Lung microvascular endothelial cell (primary cell): ENCODE measurements around the gene BICDL1. TPM values are rescaled to one million over a fixed set of nuclear protein-coding genes. Genes with fewer than 3 reads are reported as not detected.
"Not testable (repeated sequence)": the region's sequence is repeated elsewhere in the genome, so short reads cannot be mapped to it uniquely, and the experiment has no call there.

ENCODE experiments used
- DNase-seq, 2 donors: peaks; one replicate each; pipeline versions ENCODE4 v3.0.0 to v3.0.0-alpha.2; 2010; ENCODE audit warnings: low read depth in 2 of 2
- total RNA-seq: library from RNA; depleted of rRNA; stranded (reverse); fragments of >200 nt; gene quantifications from 2 replicates; pipeline ENCODE4 v1.2.1, GENCODE V29; 2014

BICDL1 gene
- under 0.01 TPM in 2 replicates for total RNA-seq

- peak; percentile 0 to 34 for DNase-seq
Measured at GRCh38 chr12:119988472-119989360, at the start of gene BICDL1. BICDL1 (plus strand) TSS chr12:119989236; CDS start chr12:119989869, 633 bp downstream.

DNA sequence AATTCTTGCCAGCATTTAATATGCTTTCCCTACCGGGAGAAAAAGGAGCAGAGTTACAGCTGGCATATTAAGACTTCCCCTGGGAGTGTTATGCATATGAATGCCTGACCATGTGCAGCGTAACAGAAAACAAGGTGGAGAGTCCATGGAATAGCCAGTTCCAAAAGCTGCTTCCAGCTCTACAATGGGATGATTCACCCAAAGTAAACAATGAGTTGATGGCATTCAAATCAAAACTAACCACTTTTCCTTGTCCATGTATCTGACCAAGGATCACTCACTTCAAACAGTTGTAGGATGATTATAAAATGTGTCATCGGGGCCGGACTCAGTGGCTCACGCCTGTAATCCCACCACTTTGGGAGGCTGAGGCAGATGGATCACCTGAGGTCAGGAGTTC is 48.1 kb upstream of the BICDL1 start:
- DNase-seq: peak; percentile 53 to 80

DNA sequence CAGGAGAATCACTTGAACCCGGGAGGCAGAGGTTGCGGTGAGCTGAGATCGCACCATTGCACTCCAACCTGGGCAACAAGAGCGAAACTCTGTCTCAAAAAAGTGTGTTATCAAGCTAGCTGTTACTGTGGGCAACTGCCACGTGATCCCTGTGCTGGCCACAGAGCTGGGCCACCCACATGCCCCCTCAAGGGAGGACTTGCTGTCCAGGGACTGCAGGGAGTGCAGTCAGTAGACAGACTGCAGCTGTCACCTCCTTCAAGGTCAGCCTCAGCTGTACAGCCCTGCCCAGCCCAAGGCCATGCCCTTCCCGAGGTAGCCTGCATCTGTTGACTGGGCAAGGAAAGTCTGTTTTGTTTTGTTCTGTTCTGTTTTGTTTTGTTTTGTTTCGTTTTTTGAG is 46.6 kb upstream of the BICDL1 start:
- DNase-seq: no peak

- no peak for DNase-seq
Measured at GRCh38 chr12:119946213-119946612, 42.8 kb upstream of the BICDL1 start.

- no peak for DNase-seq
Measured at GRCh38 chr12:119949145-119949544, 39.9 kb upstream of the BICDL1 start.

- no peak for DNase-seq
Measured at GRCh38 chr12:119949594-119949993, 39.4 kb upstream of the BICDL1 start.

- no peak for DNase-seq
Measured at GRCh38 chr12:119956047-119956446, 33.0 kb upstream of the BICDL1 start.

- DNase-seq: no peak
Measured at GRCh38 chr12:119957135-119957534, 31.9 kb upstream of the BICDL1 start.

DNA sequence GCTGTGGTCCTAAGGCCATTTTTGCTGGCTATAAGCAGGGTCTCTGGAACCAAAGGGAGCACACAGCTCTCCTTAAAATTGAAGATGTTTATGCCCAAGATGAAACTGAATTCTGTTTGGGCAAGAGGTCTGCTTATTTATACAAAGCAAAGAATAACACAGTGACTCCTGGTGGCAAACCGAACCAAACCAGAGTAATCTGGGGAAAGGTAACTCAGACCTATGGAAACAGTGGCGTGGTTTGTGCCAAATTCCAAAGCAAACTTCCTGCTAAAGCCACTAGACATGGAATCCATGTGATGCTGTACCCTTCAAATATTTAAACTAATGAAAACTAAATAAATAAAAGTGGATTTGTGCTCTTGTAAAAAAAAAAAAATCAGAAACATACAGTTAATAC is 29.6 kb upstream of the BICDL1 start:
- no peak for DNase-seq

GRCh38 chr12:119964123-119964522 is 24.9 kb upstream of the BICDL1 start:
- DNase-seq: no peak

GRCh38 chr12:119964929-119965328 is 24.1 kb upstream of the BICDL1 start:
- no peak for DNase-seq

DNA sequence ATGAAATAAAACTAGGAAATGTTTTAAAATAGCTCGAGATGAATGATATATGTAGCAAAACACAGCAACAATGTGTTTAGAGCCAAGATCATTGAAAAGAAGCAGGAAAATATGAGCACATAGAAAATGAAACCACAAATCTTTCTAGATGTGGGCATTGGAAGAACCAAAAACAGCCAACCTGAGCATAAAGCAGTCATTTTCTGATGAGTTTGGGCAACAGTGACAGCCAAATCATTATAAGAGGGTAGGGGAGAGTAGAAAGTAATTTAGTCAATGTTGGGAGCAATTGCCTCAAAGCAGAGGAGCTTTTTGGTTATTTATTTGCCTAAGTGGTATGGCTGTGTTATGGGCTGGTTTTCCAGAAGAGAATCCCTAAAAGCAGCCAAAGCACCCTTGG is 8.8 kb upstream of the BICDL1 start:
- no peak for DNase-seq

DNA sequence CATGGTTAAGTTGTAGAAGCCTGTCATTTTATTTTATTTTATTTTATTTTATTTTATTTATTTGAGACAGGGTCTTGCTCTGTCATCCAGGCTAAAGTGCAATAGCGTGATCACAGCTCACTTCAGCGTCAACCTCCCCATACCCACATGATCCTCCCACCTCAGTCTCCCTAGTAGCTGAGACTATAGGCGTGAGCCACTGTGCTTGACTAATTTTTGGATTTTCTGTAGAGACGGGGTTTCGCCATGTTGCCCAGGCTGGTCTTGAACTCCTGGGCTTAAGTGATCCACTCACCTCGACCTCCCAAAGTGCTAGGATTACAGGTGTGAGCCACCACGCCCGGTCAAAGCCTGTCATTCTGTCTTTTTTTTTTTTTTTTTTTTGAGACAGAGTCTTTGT is 8.3 kb upstream of the BICDL1 start:
- DNase-seq: not testable (repeated sequence)

GRCh38 chr12:119989361-119989730 is 310 bp downstream of the BICDL1 start:
- DNase-seq: peak; percentile 56 to 62

DNA sequence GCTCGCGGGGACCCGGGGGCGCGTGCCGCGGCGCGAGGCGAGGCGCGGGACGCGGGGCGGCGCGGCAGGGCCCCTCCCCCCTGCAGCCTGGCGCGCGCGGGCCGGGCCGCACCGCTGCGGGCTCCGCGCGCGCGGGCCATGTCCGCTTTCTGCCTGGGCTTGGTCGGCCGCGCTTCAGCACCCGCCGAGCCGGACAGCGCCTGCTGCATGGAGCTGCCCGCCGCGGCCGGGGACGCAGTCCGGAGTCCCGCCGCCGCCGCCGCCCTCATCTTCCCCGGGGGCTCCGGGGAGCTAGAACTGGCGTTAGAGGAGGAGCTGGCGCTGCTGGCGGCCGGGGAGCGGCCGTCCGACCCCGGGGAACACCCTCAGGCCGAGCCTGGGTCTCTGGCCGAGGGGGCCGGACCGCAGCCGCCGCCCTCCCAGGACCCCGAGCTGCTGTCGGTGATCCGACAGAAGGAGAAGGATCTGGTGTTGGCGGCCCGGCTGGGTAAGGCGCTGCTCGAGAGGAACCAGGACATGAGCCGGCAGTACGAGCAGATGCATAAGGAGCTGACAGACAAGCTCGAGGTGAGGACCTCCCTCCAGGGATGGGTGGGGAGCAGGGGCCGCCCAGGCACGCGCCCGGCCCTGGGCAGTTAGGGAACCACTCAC is 820 bp downstream of the BICDL1 start:
- DNase-seq: peak; percentile 87

- DNase-seq: no peak
Measured at GRCh38 chr12:119990382-119990874, 1.4 kb downstream of the BICDL1 start.

DNA sequence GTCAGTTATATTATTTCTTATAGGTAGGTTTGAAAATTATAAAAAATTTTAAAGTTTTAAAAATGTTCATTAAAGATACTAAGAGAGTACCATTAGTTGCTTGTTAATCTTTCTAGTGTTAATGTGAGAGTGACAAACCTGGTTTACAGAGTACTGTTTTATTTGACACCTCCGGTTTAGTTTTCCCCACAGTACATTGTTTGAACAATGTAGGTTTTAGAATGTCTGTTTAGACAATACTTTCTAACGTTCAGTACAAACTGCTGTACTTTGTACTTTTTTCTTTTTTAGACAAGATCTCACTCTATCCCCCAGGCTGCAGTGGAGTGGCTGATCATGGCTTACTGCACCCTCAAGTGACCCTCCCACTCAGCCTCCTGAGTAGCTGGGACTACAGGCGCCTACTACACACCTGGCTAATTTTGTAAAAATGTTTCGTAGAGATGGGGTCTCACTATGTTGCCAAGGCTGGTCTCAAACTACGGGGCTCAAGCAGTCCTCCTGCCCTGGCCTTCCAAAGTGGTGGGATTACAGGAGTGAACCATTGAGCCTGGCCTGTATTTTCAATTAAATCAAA is 3.2 kb downstream of the BICDL1 start:
- DNase-seq: no peak

- no peak for DNase-seq
Measured at GRCh38 chr12:119994892-119995658, 6.0 kb downstream of the BICDL1 start.

DNA sequence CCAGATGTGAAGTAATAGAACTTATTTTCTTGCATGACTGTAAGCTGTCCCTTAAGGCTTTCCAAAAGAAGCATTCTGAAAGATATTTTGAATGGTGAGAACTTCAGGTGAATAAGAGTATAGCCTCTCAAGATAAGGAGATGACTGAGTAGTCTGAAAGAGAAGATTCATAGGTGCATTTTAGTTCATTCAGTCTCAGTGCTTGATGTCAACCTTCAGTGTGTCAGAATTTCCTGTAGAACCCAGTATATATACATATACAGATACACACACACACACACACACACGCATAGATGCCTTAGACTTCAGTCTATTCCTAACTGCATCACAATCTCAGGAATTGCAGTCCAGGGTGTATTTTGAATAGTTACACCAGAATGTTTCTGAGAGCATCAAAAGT is 7.4 kb downstream of the BICDL1 start:
- no peak for DNase-seq

DNA sequence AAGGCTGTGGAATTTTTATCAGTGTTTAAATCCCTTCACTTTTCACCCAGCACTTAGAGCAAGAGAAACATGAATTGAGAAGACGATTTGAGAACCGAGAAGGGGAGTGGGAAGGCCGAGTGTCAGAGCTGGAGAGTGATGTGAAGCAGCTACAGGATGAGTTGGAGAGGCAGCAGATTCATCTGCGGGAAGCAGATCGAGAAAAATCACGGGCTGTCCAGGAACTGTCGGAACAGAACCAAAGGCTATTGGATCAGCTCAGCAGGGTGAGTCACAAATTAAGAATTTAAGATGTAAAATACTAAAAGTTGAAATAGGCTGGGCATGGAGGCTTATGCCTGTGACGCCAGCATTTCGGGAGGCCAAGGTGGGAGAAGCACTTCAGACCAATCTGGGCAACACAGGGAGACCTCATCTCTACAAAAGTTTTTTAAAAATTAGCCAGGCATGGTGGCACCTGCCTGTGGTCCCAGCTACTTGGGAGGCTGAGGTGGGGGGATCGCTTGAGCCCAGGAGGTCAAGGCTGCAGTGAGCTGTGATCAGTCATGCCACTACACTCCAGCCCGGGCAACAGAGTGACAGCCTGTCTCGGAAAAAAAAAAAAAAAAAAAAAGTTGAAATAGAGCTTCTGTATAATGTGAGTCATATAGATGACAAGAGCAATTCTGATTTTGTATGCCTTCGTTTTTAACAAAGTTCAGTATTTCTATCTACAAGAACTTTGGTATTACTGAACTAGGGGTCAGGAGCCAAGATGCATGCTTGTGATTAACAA is 9.6 kb downstream of the BICDL1 start:
- no peak for DNase-seq

GRCh38 chr12:120000556-120000955 is 11.5 kb downstream of the BICDL1 start:
- DNase-seq: no peak
